ENCODE results near the gene EML6. TPM values are rescaled to one million over a fixed set of nuclear protein-coding genes. Genes with fewer than 3 reads are reported as not detected.

EML6 gene
- polyA plus RNA-seq, 2 of the 4 experiments (the other 2 are of a cell fraction): 1.4 to 1.5 TPM

DNA sequence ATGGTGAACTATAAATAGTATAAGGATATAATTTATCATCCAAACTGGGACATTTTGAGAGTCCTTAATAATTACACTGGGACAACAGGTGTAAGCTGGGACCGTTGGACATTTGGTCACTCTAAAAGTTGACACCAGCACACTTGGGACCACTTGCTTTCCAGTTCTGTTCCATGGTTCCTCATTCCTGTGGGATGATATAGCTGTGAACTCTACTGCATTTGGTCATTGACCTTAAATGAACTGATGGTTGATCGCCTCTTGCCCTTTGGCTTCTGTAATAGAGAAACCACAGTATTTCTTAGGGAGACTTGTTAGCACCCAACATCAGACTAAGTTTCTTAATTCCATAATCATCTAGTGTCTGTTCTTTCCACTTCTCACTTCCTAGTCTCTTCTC is 46.7 kb downstream of the EML6 start:
- DNase-seq (ENCODE audit: low read depth in 1 of 2, low spot score in 1 of 2) (no peak), FAIRE-seq (no peak), ATAC-seq (no peak)
- Histone ChIP-seq H3K27ac (no peak overlapping the region), H3K4me3 (no peak overlapping the region), H3K4me2 (no peak overlapping the region), H3K4me1 (peaks cover 12% of the 10 kb centered on the region; the same call in 2 of the 3 replicates), H3K9me3 (peaks cover 4% of the 10 kb centered on the region; the same call in 1 of the 3 replicates)
- CTCF ChIA-PET: interaction anchor here (0.7 to 1.5 kb wide), 3 partner anchors 9 to 69 kb away, joined by 3 to 7 read pairs (median 3); no protein-coding TSS in a partner anchor
- TF ChIP-seq SREBF2 (IDR thresholded peaks at IDR 0.05) (no peak), EP300 (IDR thresholded peaks at IDR 0.05) (no peak), PHF8 (IDR thresholded peaks at IDR 0.05; ENCODE audit: borderline replicate concordance, low read depth) (no peak), KDM1A (IDR thresholded peaks at IDR 0.05; ENCODE audit: low read depth) (no peak), ZNF302 (CRISPR knock-in tag; IDR thresholded peaks at IDR 0.05) (no peak), JUN (IDR thresholded peaks at IDR 0.05) (no peak), CBX2 (IDR thresholded peaks at IDR 0.05; ENCODE audit: borderline replicate concordance, low read depth) (no peak), NPAS2 (CRISPR knock-in tag; IDR thresholded peaks at IDR 0.05; ENCODE audit: borderline replicate concordance) (no peak), FOSB (CRISPR knock-in tag; IDR thresholded peaks at IDR 0.05) (no peak), HOXA7 (CRISPR knock-in tag; IDR thresholded peaks at IDR 0.05) (no peak), RNF2 (IDR thresholded peaks at IDR 0.05; ENCODE audit: borderline replicate concordance, low read depth) (no peak), ESRRA (IDR thresholded peaks at IDR 0.05; ENCODE audit: borderline replicate concordance, low read length) (no peak), MYC (IDR thresholded peaks at IDR 0.05; ENCODE audit: borderline replicate concordance, low read length) (no peak)
- TF ChIP-seq, protein P1, sequence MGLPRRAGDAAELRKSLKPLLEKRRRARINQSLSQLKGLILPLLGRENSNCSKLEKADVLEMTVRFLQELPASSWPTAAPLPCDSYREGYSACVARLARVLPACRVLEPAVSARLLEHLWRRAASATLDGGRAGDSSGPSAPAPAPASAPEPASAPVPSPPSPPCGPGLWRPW (IDR thresholded peaks at IDR 0.05): no peak
- TF ChIP-seq, protein P2, sequence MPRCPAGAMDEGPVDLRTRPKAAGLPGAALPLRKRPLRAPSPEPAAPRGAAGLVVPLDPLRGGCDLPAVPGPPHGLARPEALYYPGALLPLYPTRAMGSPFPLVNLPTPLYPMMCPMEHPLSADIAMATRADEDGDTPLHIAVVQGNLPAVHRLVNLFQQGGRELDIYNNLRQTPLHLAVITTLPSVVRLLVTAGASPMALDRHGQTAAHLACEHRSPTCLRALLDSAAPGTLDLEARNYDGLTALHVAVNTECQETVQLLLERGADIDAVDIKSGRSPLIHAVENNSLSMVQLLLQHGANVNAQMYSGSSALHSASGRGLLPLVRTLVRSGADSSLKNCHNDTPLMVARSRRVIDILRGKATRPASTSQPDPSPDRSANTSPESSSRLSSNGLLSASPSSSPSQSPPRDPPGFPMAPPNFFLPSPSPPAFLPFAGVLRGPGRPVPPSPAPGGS (IDR thresholded peaks at IDR 0.05): no peak
- TF ChIP-seq, protein P3, sequence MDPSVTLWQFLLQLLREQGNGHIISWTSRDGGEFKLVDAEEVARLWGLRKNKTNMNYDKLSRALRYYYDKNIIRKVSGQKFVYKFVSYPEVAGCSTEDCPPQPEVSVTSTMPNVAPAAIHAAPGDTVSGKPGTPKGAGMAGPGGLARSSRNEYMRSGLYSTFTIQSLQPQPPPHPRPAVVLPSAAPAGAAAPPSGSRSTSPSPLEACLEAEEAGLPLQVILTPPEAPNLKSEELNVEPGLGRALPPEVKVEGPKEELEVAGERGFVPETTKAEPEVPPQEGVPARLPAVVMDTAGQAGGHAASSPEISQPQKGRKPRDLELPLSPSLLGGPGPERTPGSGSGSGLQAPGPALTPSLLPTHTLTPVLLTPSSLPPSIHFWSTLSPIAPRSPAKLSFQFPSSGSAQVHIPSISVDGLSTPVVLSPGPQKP (IDR thresholded peaks at IDR 0.05; ENCODE audit: low read depth, low read length): no peak
- TF ChIP-seq, protein P4, sequence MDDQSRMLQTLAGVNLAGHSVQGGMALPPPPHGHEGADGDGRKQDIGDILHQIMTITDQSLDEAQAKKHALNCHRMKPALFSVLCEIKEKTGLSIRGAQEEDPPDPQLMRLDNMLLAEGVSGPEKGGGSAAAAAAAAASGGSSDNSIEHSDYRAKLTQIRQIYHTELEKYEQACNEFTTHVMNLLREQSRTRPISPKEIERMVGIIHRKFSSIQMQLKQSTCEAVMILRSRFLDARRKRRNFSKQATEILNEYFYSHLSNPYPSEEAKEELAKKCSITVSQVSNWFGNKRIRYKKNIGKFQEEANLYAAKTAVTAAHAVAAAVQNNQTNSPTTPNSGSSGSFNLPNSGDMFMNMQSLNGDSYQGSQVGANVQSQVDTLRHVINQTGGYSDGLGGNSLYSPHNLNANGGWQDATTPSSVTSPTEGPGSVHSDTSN (IDR thresholded peaks at IDR 0.05): no peak
- 56% methylated on average over 2 of the region's 2 CpGs for WGBS (ENCODE audit: missing lambda C conversion rate)
- POLR2A ChIA-PET: no interaction called here

DNA sequence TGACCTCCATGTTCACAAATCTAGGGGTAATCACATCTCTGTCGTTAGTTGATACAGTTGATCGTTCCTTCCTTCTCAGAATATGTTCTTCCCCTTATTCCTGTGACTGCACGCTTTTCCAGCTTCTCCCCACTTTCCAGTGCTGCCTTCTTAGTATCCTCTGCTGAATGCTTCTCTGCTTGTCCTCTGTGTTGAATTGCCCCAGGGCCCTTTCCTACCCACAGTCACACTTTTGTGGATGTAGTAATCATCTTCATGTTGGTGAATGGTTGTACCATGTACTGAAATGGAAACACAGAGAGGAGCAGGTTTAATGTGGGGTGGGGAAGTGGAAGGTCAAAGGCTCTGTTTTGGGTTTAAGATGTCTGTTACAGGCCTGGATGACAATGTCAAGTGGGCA is 47.2 kb downstream of the EML6 start:
- CTCF ChIA-PET: interaction anchor here (0.7 to 1.5 kb wide), 3 partner anchors 9 to 68 kb away, joined by 3 to 7 read pairs (median 3); no protein-coding TSS in a partner anchor
- TF ChIP-seq RCOR1 (IDR thresholded peaks at IDR 0.05; ENCODE audit: low read depth, low read length): no peak
- no peak for TF ChIP-seq HEYL (CRISPR knock-in tag; IDR thresholded peaks at IDR 0.05)
- TF ChIP-seq, protein P4 (IDR thresholded peaks at IDR 0.05): no peak
- TF ChIP-seq, protein P5, sequence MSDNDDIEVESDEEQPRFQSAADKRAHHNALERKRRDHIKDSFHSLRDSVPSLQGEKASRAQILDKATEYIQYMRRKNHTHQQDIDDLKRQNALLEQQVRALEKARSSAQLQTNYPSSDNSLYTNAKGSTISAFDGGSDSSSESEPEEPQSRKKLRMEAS (IDR thresholded peaks at IDR 0.05): no peak
- TF ChIP-seq KDM5A (IDR thresholded peaks at IDR 0.05): no peak
- no peak for TF ChIP-seq POLR2AphosphoS2 (conservative IDR thresholded peaks at IDR 0.05; ENCODE audit: low read length)
- TF ChIP-seq GATA3 (IDR thresholded peaks at IDR 0.05; ENCODE audit: borderline replicate concordance): no peak
- no peak for TF ChIP-seq FOSL2 (IDR thresholded peaks at IDR 0.05)
- TF ChIP-seq FOSL2 (CRISPR knock-in tag; IDR thresholded peaks at IDR 0.05): no peak
- TF ChIP-seq TFCP2L1 (CRISPR knock-in tag; IDR thresholded peaks at IDR 0.05): no peak
- no peak for TF ChIP-seq RFX5 (IDR thresholded peaks at IDR 0.05)
- no peak for DNase-seq (ENCODE audit: low read depth in 1 of 2, low spot score in 1 of 2)
- Histone ChIP-seq H3K4me3 (no peak overlapping the region), H3K4me1 (peaks cover 12% of the 10 kb centered on the region; the same call in 2 of the 3 replicates), H3K27ac (no peak overlapping the region), H3K9me3 (peaks cover 7% of the 10 kb centered on the region; the same call in 2 of the 3 replicates), H3K4me2 (no peak overlapping the region)
- FAIRE-seq: no peak
- POLR2A ChIA-PET: no interaction called here
- ATAC-seq: no peak
- WGBS (ENCODE audit: missing lambda C conversion rate): 79% methylated on average over 3 of the region's 3 CpGs

Measured in A549 (cell line).